Measurements from ENCODE around the gene SIRPD.

SIRPD gene

DNA sequence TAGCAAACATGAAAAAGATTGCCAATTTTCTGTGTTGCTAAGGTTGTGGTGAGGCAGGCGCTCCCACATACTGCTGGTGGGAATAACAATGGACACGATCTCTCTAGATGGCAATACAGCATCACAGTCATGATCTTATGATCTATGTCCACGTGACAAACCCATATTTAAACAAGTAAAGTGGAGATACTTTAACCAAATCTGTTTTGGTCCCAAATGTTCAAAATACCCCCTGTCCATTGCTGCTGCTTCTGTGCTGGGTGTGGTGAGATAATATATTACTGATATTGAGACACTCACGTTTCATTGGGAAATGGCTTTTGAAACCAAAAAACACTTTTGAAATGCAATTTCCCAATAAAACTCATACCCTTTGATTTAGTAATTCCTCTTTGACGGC is 23.0 kb downstream of the SIRPD start:
- Mint-ChIP-seq H3K36me3 (ENCODE audit: insufficient read depth) (no peaks in the 10 kb centered on the region), H3K4me3 (no peak overlapping the region), H3K27me3 (peaks cover 12% of the 10 kb centered on the region), H3K9me3 (no peaks in the 10 kb centered on the region), H3K27ac (ENCODE audit: low read depth) (no peak overlapping the region), H3K4me1 (no peaks in the 10 kb centered on the region)
- DNase-seq (ENCODE audit: low spot score in 2 of 2) = no peak
- no peak for ATAC-seq (replicated peaks; ENCODE audit: extremely low read depth, poor library complexity, severe bottlenecking)

DNA sequence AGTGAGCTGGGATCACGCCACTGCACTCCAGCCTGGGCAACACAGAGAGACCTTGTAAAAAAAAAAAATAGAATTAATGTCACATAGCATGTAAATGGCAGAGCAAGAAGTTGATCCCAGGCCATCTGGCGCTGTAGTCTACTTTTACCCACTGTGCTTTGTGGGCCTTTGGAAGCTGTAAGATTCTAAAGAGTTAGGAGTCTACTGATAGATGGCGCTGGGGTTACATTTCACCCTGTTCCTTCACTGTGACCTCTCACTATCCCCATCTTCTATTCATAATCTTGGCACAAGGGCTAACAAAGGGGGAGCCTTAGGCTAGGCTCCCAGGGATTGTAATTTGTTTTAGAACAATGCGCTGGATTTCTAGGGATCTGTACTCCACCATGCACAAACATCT is 24.4 kb downstream of the SIRPD start:
- no peak for ATAC-seq (replicated peaks; ENCODE audit: extremely low read depth, poor library complexity, severe bottlenecking)

DNA sequence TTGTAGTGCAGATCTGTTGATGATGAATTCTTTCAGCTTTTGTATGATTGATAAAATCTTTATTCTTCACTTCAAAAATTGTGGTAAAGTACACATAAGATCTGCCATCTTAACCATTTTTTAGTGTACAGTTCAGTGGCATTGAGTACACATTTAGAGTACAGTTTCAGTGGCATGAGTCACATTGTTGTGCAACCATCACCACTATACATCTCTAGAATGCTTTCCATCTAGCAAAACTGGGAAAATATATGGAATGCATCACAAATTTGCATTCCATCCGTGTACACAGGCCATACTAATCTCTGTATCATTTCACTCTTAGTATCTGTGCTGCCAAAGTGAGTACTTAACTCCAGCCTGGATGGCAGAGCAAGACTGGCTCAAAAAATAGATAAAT is 28.7 kb downstream of the SIRPD start:
- Mint-ChIP-seq H3K9me3 (no peaks in the 10 kb centered on the region), H3K36me3 (ENCODE audit: insufficient read depth) (no peaks in the 10 kb centered on the region), H3K27me3 (peaks cover 24% of the 10 kb centered on the region), H3K4me1 (no peaks in the 10 kb centered on the region), H3K4me3 (no peak overlapping the region), H3K27ac (ENCODE audit: low read depth) (no peak overlapping the region)
- ATAC-seq (replicated peaks; ENCODE audit: extremely low read depth, poor library complexity, severe bottlenecking) (no peak), DNase-seq (ENCODE audit: low spot score in 2 of 2) (no peak)

More for the DNA sequence above, 24.4 kb downstream of the SIRPD start:
- Mint-ChIP-seq H3K27ac (ENCODE audit: low read depth) (no peak overlapping the region), H3K27me3 (peaks cover 22% of the 10 kb centered on the region), H3K36me3 (ENCODE audit: insufficient read depth) (no peaks in the 10 kb centered on the region), H3K9me3 (no peaks in the 10 kb centered on the region), H3K4me3 (no peak overlapping the region), H3K4me1 (no peaks in the 10 kb centered on the region)
- DNase-seq (ENCODE audit: low spot score in 2 of 2) = no peak

DNA sequence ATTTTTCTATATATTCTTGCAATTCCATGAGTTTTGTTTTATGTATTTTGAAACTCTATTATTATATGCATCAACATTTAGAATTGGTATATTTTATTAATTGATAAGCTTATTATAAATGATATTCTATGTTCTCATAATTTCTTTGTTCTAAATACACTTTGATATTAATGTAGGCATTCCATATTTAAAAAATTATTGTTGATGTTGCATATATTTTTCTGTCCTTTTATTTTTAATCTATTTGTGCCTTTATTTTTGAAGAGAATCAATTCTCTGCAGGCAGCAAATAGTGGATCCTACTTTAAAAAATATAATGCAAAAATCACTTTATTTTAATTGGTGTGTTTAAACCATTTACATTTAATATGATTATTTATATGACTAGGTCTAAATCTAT is 29.6 kb downstream of the SIRPD start:
- Mint-ChIP-seq H3K27ac (ENCODE audit: low read depth) (no peak overlapping the region), H3K4me1 (no peaks in the 10 kb centered on the region), H3K27me3 (peaks cover 24% of the 10 kb centered on the region), H3K36me3 (ENCODE audit: insufficient read depth) (no peaks in the 10 kb centered on the region), H3K4me3 (no peak overlapping the region), H3K9me3 (no peaks in the 10 kb centered on the region)
- ATAC-seq (replicated peaks; ENCODE audit: extremely low read depth, poor library complexity, severe bottlenecking) (no peak), DNase-seq (ENCODE audit: low spot score in 2 of 2) (no peak)

DNA sequence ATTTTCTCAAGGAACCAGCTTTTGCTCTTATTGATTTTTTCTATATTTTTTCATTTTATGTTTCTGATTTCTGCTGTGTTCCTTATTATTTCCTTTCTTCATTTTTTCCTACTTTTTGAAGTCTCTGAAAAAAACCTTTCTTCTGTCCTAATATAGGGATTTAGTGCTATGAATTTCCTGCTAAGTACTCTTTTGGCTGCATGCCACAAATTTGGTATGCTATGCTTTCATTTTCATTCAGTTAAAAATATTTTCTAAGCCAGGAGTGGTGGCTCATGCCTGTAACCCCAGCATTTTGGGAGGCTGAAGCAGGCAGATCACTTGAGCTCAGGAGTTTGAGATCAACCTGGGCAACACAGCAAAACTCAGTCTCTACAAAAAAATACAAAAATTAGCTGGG is 30.6 kb downstream of the SIRPD start:
- Mint-ChIP-seq H3K27me3 (peaks cover 24% of the 10 kb centered on the region), H3K4me1 (no peaks in the 10 kb centered on the region), H3K9me3 (no peaks in the 10 kb centered on the region), H3K4me3 (no peak overlapping the region), H3K27ac (ENCODE audit: low read depth) (no peak overlapping the region), H3K36me3 (ENCODE audit: insufficient read depth) (no peaks in the 10 kb centered on the region)
- DNase-seq (ENCODE audit: low spot score in 2 of 2) (no peak), ATAC-seq (replicated peaks; ENCODE audit: extremely low read depth, poor library complexity, severe bottlenecking) (no peak)

DNA sequence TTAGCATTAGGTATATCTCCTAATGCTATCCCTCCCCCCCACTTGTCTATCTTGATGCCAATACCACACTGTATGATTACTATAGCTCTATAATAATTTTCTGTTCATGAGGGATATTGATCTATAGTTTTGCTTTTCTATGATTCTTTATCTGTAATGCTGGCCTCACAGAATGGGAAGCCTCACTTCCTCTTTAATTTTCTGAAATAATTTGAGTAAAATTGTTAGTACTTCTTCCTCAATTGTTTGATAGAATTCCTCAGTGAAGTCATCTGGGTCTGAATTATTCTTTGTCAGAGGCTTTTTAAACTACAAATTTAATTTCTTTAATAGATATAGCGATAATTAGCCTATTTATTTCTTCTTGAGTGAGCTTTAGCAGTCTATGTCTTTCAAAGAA is 31.2 kb downstream of the SIRPD start:
- Mint-ChIP-seq H3K27ac (ENCODE audit: low read depth) (no peak overlapping the region), H3K9me3 (no peaks in the 10 kb centered on the region), H3K4me1 (no peaks in the 10 kb centered on the region), H3K36me3 (ENCODE audit: insufficient read depth) (no peaks in the 10 kb centered on the region), H3K27me3 (peaks cover 24% of the 10 kb centered on the region), H3K4me3 (no peak overlapping the region)
- DNase-seq (ENCODE audit: low spot score in 2 of 2) (no peak), ATAC-seq (replicated peaks; ENCODE audit: extremely low read depth, poor library complexity, severe bottlenecking) (no peak)

DNA sequence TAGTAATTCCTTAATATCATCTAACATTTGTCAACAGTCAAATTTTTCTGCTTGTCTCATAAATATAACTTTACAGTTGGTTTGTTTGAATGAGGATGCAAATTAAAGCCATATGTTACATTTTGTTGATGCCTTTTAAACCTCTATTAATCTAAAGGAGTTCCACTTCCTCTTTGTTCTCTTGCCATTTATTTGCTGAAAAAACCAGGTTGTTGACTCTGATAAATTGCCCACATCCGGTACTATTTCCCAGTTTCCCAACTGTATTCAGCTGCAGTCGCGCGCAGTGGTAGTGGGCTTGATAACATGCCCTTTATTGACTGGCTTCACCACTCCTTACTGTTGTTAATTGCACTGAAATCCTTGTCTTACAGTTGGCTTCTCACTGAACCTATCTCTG is 33.5 kb downstream of the SIRPD start:
- H3K27ac Mint-ChIP-seq (ENCODE audit: low read depth) = no peak overlapping the region
- ATAC-seq (replicated peaks; ENCODE audit: extremely low read depth, poor library complexity, severe bottlenecking) (no peak), DNase-seq (ENCODE audit: low spot score in 2 of 2) (no peak)
- no peaks in the 10 kb centered on the region for H3K4me1 Mint-ChIP-seq
- H3K9me3 Mint-ChIP-seq = no peaks in the 10 kb centered on the region
- no peak overlapping the region for H3K4me3 Mint-ChIP-seq
- H3K36me3 Mint-ChIP-seq (ENCODE audit: insufficient read depth) = no peaks in the 10 kb centered on the region
- peaks cover 12% of the 10 kb centered on the region for H3K27me3 Mint-ChIP-seq

DNA sequence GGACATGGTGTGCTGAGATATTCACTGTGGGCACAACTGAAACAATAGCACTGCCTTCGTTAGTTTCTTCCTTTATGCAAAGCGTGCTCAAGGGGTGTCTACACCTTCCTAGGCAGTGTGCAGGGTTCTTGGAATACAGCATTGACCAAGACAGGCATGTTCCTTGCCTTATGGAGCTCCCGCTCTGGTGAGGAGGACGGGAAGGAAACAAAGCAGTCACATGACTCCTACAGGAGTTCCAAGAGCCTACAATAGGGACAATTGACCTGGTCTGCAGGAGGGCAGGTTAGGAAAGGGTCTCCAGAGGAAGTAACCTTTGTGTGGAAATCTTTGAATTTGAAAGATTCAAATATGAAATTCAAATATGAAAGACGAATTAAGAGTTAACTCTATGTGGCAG is 40.5 kb downstream of the SIRPD start:
- Mint-ChIP-seq H3K36me3 (ENCODE audit: insufficient read depth) (no peaks in the 10 kb centered on the region), H3K27me3 (peaks cover 12% of the 10 kb centered on the region), H3K27ac (ENCODE audit: low read depth) (no peak overlapping the region), H3K4me3 (no peak overlapping the region), H3K9me3 (no peaks in the 10 kb centered on the region), H3K4me1 (no peaks in the 10 kb centered on the region)
- DNase-seq (ENCODE audit: low spot score in 2 of 2) = no peak
- no peak for ATAC-seq (replicated peaks; ENCODE audit: extremely low read depth, poor library complexity, severe bottlenecking)

DNA sequence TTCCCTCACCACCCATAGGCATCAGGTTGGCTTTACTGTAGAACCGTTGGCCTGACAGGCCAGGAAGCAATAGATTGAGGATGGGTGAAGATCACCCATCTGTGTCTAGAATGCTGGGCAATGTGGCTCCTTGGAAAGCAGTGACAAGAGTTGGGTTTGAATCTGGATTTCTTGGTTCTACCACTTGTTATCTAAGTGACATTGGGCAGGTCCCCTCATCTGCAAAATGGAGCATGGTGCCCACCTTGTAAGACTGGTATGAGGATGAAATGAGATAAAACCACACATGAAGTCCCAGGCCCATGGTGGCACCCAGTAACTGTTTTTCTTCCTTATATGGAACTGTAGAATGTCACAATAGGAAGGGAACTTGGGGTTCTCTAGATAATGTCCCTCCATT is 43.7 kb downstream of the SIRPD start:
- ATAC-seq (replicated peaks; ENCODE audit: extremely low read depth, poor library complexity, severe bottlenecking) (no peak), DNase-seq (ENCODE audit: low spot score in 2 of 2) (no peak)
- Mint-ChIP-seq H3K9me3 (no peaks in the 10 kb centered on the region), H3K4me1 (no peaks in the 10 kb centered on the region), H3K4me3 (no peak overlapping the region), H3K36me3 (ENCODE audit: insufficient read depth) (no peaks in the 10 kb centered on the region), H3K27ac (ENCODE audit: low read depth) (no peak overlapping the region), H3K27me3 (peaks cover 25% of the 10 kb centered on the region)

DNA sequence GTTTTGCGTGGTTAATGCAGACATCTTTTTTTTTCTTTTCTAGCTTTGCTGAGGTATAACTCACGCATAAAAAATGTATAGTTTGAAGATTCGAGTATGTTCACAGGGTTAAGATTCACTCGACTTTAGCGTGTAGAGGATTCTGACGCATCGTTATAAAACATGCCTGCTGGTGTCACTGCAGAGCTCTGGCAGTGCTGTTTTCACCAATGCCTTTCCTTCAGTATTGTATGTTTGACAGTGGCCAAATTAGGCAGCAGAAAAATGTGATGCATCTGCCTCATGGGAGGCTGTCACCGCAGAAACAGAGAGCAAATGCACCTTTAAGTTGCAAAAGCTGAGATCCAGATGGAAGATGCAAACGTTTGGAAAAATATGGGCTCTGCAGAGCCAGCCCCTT is 48.3 kb downstream of the SIRPD start:
- DNase-seq (ENCODE audit: low spot score in 2 of 2) = no peak
- Mint-ChIP-seq H3K36me3 (ENCODE audit: insufficient read depth) (peaks cover 2% of the 10 kb centered on the region), H3K27ac (ENCODE audit: low read depth) (no peak overlapping the region), H3K4me1 (no peaks in the 10 kb centered on the region), H3K9me3 (no peaks in the 10 kb centered on the region), H3K4me3 (no peak overlapping the region), H3K27me3 (peaks cover 31% of the 10 kb centered on the region)
- no peak for ATAC-seq (replicated peaks; ENCODE audit: extremely low read depth, poor library complexity, severe bottlenecking)

DNA sequence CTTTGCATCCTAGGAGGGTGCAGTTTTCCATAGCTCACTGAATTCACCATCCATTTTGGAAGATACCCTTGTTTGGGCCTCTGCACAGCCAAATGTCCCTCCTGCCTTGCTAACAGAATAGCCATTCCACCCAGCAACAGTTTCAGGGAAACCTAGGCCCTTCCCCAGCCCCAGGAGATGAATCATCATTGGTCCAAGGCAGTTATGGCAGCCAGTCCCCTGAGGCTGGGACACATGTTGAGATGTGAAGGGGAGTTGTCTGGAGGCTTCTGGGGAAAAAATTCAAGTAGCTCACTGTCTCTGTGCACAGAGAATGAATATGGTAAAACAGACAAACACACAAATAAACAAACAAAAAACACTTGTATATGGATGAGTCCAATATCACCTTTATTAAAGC is 48.9 kb downstream of the SIRPD start:
- DNase-seq (ENCODE audit: low spot score in 2 of 2) = no peak
- H3K4me1 Mint-ChIP-seq = peaks cover 2% of the 10 kb centered on the region
- no peak overlapping the region for H3K4me3 Mint-ChIP-seq
- no peaks in the 10 kb centered on the region for H3K9me3 Mint-ChIP-seq
- no peak for ATAC-seq (replicated peaks; ENCODE audit: extremely low read depth, poor library complexity, severe bottlenecking)
- H3K27ac Mint-ChIP-seq (ENCODE audit: low read depth) = no peak overlapping the region
- peaks cover 2% of the 10 kb centered on the region for H3K36me3 Mint-ChIP-seq (ENCODE audit: insufficient read depth)
- H3K27me3 Mint-ChIP-seq = peaks cover 35% of the 10 kb centered on the region

DNA sequence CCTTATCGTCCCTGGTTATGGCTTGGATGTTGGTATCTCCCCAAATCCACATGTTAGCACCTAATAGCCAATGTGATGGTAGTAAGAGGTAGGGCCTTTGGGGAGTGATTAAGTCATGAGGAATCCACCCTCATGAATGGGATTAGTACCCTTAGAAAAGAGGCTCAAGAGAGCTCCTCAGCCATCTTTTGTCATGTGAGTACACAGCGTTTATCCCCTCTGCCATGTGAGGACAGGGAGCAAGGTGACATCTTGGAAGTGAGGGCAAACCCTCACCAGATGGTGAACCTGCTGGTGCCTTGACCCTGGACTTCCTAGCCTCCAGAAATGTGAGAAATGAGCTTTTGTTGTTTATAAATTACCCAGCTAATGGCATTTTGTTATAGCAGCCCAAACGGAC is 50.2 kb downstream of the SIRPD start:
- no peak overlapping the region for H3K4me3 Mint-ChIP-seq
- H3K36me3 Mint-ChIP-seq (ENCODE audit: insufficient read depth) = peaks cover 2% of the 10 kb centered on the region
- H3K27me3 Mint-ChIP-seq = peaks cover 44% of the 10 kb centered on the region
- DNase-seq (ENCODE audit: low spot score in 2 of 2) = no peak
- H3K27ac Mint-ChIP-seq (ENCODE audit: low read depth) = no peak overlapping the region
- ATAC-seq (replicated peaks; ENCODE audit: extremely low read depth, poor library complexity, severe bottlenecking) = no peak
- H3K4me1 Mint-ChIP-seq = peaks cover 7% of the 10 kb centered on the region
- no peaks in the 10 kb centered on the region for H3K9me3 Mint-ChIP-seq

DNA sequence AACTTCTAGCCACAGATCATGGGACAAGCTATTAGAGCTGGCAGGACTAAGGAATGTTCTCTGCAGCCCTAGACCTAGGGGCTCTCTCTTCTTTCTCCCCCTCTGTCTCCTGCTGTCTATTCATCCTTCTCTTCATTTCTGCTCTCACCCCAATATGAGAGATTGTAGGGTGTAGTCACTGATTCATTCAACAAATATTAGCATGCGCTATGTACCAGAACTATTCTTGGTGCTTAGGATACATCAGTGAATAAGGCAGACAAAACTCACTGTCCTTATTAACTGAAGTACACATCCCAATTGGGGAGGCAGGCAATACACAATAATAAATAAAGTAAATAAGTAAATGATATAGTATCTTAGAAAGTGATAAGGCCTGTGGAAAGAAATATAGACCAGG is 51.6 kb downstream of the SIRPD start:
- peaks cover 7% of the 10 kb centered on the region for H3K4me1 Mint-ChIP-seq
- peaks cover 44% of the 10 kb centered on the region for H3K27me3 Mint-ChIP-seq
- no peaks in the 10 kb centered on the region for H3K9me3 Mint-ChIP-seq
- peaks cover 2% of the 10 kb centered on the region for H3K36me3 Mint-ChIP-seq (ENCODE audit: insufficient read depth)
- no peak overlapping the region for H3K27ac Mint-ChIP-seq (ENCODE audit: low read depth)
- DNase-seq (ENCODE audit: low spot score in 2 of 2) (no peak), ATAC-seq (replicated peaks; ENCODE audit: extremely low read depth, poor library complexity, severe bottlenecking) (no peak)
- no peak overlapping the region for H3K4me3 Mint-ChIP-seq

DNA sequence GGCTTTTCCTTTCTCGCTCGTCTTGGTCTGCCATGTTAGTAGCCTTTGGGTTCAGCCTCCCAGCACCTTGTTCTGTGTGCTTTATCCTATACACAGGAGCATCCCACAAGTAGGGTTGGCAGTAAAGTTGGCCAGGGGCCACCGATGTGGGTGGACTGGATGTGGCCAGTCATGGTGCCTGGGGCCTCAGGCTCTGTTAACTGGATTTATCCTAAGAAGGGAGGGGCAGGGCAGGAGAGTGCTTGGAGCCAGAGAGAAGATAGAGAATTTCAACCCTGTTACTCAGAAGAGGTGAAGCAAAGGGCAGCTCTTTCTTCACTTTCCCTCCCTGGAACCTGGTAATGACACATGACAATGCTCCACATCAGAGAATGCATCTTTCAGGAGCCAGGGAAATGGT is 52.1 kb downstream of the SIRPD start:
- H3K4me3 Mint-ChIP-seq = no peak overlapping the region
- ATAC-seq (replicated peaks; ENCODE audit: extremely low read depth, poor library complexity, severe bottlenecking) (no peak), DNase-seq (ENCODE audit: low spot score in 2 of 2) (no peak)
- peaks cover 47% of the 10 kb centered on the region for H3K27me3 Mint-ChIP-seq
- H3K9me3 Mint-ChIP-seq = no peaks in the 10 kb centered on the region
- H3K27ac Mint-ChIP-seq (ENCODE audit: low read depth) = no peak overlapping the region
- H3K4me1 Mint-ChIP-seq = peaks cover 7% of the 10 kb centered on the region
- peaks cover 2% of the 10 kb centered on the region for H3K36me3 Mint-ChIP-seq (ENCODE audit: insufficient read depth)

All from central memory CD8-positive, alpha-beta T cell (primary cell).